Gastroesophageal sphincter (tissue), 4 donors: Measurements from ENCODE around the gene ZBTB46. TPM values are rescaled to one million over a fixed set of nuclear protein-coding genes. Genes with fewer than 3 reads are reported as not detected.

Experiments used
- ATAC-seq: fragments of 150-250 bp; one replicate; pipeline ENCODE4 v1.9.1; 2016; ENCODE audit warnings: mild to moderate bottlenecking, moderate library complexity
- H3K27ac ChIP-seq, 4 donors: fragments of 200-600 bp; sonication (generic) in 3 of 4; 1 replicate in 3 of 4; 2 replicates in 1 of 4; pipeline ENCODE4 v1.5.1; 2016 to 2019
- H3K27me3 ChIP-seq: fragments of 200-600 bp; sonication (generic); one replicate; pipeline ENCODE4 v1.5.1; 2019
- H3K36me3 ChIP-seq, 2 donors: fragments of 200-600 bp; sonication (generic); one replicate each; pipeline ENCODE4 v1.5.1; 2019; ENCODE audit warnings: control low read depth in 1 of 2
- H3K4me1 ChIP-seq, 3 donors: fragments of 200-600 bp; sonication (generic); 1 replicate in 2 of 3; 2 replicates in 1 of 3; pipeline ENCODE4 v1.5.1; 2016 to 2019; ENCODE audit warnings: control low read depth in 2 of 3
- H3K4me3 ChIP-seq, 2 donors: fragments of 200-600 bp; sonication (generic); one replicate each; pipeline ENCODE4 v1.5.1; 2019; ENCODE audit warnings: mild to moderate bottlenecking in 1 of 2, moderate library complexity in 1 of 2
- H3K9me3 ChIP-seq, 3 donors: fragments of 200-600 bp; sonication (generic); one replicate each; pipeline ENCODE4 v1.5.1; 2017 to 2019; ENCODE audit warnings: control low read depth in 2 of 3
- EP300 ChIP-seq: sonication (generic); formaldehyde crosslinking; IDR thresholded peaks from one replicate; pipeline ENCODE4 v1.6.1; 2017; ENCODE audit warnings: antibody characterized with exemption, mild to moderate bottlenecking
- POLR2A ChIP-seq, 2 donors: fragments of 450-650 bp; IDR thresholded peaks; one replicate each; pipeline ENCODE4 v1.6.1; 2017; ENCODE audit warnings: antibody characterized with exemption in 2 of 2, mild to moderate bottlenecking in 2 of 2, moderate library complexity in 1 of 2
- POLR2AphosphoS5 ChIP-seq: sonication (generic); formaldehyde crosslinking; IDR thresholded peaks from one replicate; pipeline ENCODE4 v1.6.1; 2017; ENCODE audit warnings: antibody characterized with exemption
- WGBS, 2 donors: methylation state at CpG; one replicate each; pipeline ENCODE4 v1.1.5; 2018; ENCODE audit warnings: low coverage in 1 of 2; 5-methylcytosine and 5-hydroxymethylcytosine counted together
- total RNA-seq, 4 donors: library from RNA; depleted of rRNA; stranded (reverse); fragments of >200 nt; gene quantifications; one replicate each; pipeline ENCODE4 v1.1.0, GENCODE V29; 2016
- TF ChIP-seq, protein P1 (sequence below), 4 experiments: fragments of 200-600 bp in 2 of 4; fragments of 450-650 bp in 2 of 4; sonication (generic) in 1 of 4; IDR thresholded peaks; one replicate each; pipeline ENCODE4 v1.5.1; 2017 to 2019; ENCODE audit warnings: antibody characterized with exemption in 4 of 4, mild to moderate bottlenecking in 2 of 4, moderate library complexity in 2 of 4

Gene ZBTB46
- total RNA-seq, 4 donors from 2014 or later: 8.1 to 13.8 (median 10.2) TPM

DNA sequence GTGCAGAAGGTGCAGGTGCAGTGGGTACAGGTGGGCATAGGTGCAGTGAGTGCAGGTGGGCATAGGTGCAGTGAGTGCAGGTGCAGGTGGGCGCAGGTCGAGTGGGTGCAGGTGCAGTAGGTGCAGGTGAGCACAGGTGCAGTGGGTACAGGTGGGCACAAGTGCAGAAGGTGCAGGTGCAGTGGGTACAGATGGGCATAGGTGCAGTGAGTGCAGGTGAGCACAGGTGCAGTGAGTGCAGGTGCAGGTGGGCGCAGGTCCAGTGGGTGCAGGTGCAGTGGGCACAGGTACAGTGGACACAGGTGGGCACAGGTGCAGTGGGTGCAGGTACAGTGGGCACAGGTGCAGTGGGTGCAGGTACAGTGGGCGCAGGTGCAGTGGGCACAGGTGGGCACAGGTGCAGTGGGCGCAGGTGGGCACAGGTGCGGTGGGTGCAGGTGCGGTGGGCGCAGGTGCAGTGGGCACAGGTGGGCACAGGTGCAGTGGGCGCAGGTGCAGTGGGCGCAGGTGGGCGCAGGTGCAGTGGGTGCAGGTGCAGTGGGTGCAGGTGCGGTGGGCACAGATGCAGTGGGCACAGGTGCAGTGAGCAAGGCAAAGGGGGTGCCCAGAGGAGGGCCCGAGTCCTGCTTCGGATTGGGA is 15.3 kb downstream of the ZBTB46 start:
- Histone ChIP-seq H3K9me3 (no peaks in the 10 kb centered on the region), H3K27me3 (no peaks in the 10 kb centered on the region), H3K27ac (no peak overlapping the region), H3K36me3 (no peaks in the 10 kb centered on the region), H3K4me1 (peaks cover 0 to 22% (median 2%) of the 10 kb centered on the region in 3 donors), H3K4me3 (no peak overlapping the region)
- 69 to 85% methylated on average over 10 to 14 of the region's 14 CpGs for WGBS, 2 donors
- TF ChIP-seq POLR2A (IDR thresholded peaks at IDR 0.05) (no peak), POLR2AphosphoS5 (no peak), EP300 (no peak)
- TF ChIP-seq, protein P1, sequence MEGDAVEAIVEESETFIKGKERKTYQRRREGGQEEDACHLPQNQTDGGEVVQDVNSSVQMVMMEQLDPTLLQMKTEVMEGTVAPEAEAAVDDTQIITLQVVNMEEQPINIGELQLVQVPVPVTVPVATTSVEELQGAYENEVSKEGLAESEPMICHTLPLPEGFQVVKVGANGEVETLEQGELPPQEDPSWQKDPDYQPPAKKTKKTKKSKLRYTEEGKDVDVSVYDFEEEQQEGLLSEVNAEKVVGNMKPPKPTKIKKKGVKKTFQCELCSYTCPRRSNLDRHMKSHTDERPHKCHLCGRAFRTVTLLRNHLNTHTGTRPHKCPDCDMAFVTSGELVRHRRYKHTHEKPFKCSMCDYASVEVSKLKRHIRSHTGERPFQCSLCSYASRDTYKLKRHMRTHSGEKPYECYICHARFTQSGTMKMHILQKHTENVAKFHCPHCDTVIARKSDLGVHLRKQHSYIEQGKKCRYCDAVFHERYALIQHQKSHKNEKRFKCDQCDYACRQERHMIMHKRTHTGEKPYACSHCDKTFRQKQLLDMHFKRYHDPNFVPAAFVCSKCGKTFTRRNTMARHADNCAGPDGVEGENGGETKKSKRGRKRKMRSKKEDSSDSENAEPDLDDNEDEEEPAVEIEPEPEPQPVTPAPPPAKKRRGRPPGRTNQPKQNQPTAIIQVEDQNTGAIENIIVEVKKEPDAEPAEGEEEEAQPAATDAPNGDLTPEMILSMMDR (IDR thresholded peaks at IDR 0.05): no peak
- no peak for ATAC-seq

GRCh38 chr20:63814891-63815614 is 16.0 kb downstream of the ZBTB46 start:
- H3K4me3 ChIP-seq: no peak overlapping the region
- H3K36me3 ChIP-seq: no peaks in the 10 kb centered on the region
- H3K27ac ChIP-seq: no peak overlapping the region
- ATAC-seq: no peak
- H3K9me3 ChIP-seq: no peaks in the 10 kb centered on the region
- TF ChIP-seq, protein P1 (IDR thresholded peaks at IDR 0.05): no peak
- TF ChIP-seq POLR2A (IDR thresholded peaks at IDR 0.05): no peak
- no peak for TF ChIP-seq EP300
- no peak for TF ChIP-seq POLR2AphosphoS5
- H3K27me3 ChIP-seq: no peaks in the 10 kb centered on the region
- peaks cover 0 to 21% (median 2%) of the 10 kb centered on the region in 3 donors for H3K4me1 ChIP-seq
- 76 to 94% methylated on average over 4 to 7 of the region's 8 CpGs for WGBS, 2 donors

DNA sequence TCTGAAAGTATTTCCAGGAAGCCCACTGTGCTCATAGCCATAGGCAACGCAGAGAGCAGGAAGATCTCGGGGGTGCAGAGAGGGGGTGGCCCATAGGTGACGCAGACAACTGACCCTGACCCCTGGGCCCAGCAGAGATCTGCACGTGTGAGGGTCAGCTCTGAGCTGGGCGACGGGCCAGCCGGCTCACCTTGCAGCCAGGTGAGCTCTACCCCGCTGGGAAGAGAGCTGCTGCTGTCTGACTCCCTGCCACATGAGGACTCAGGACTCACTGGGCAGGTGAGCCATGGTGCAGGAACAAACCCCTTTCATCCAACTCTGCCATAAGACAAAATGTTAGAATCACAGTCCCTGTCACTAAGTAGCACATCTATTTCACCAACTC is 19.6 kb downstream of the ZBTB46 start:
- no peaks in the 10 kb centered on the region for H3K9me3 ChIP-seq
- H3K4me1 ChIP-seq: peaks cover 0 to 18% (median 0%) of the 10 kb centered on the region in 3 donors
- ATAC-seq: no peak
- no peak overlapping the region for H3K27ac ChIP-seq
- no CpG with 5 or more reads among the region's 8 CpGs for WGBS, 2 donors
- H3K4me3 ChIP-seq: no peak overlapping the region
- H3K36me3 ChIP-seq: no peaks in the 10 kb centered on the region
- no peaks in the 10 kb centered on the region for H3K27me3 ChIP-seq
- TF ChIP-seq EP300: no peak
- no peak for TF ChIP-seq POLR2AphosphoS5
- TF ChIP-seq POLR2A (IDR thresholded peaks at IDR 0.05): no peak
- TF ChIP-seq, protein P1 (IDR thresholded peaks at IDR 0.05): no peak

- H3K4me1 ChIP-seq: peaks cover 0 to 12% (median 0%) of the 10 kb centered on the region in 3 donors
- 56 to 84% methylated on average over 12 to 15 of the region's 25 CpGs for WGBS, 2 donors
- no peak overlapping the region for H3K27ac ChIP-seq
- no peak overlapping the region for H3K4me3 ChIP-seq
- no peaks in the 10 kb centered on the region for H3K36me3 ChIP-seq
- H3K9me3 ChIP-seq: no peaks in the 10 kb centered on the region
- no peak for TF ChIP-seq POLR2A (IDR thresholded peaks at IDR 0.05)
- TF ChIP-seq, protein P1 (IDR thresholded peaks at IDR 0.05): no peak
- no peak for TF ChIP-seq POLR2AphosphoS5
- no peak for TF ChIP-seq EP300
- ATAC-seq: no peak
- H3K27me3 ChIP-seq: no peaks in the 10 kb centered on the region
These were observed 20.2 kb downstream of the ZBTB46 start for GRCh38 chr20:63810730-63811490.
